ENCODE results near the gene TTC22.
A peak's percentile ranks its signal among the peaks of the same experiment; 100 is the strongest.

The TTC22 gene

GRCh38 chr1:54774820-54775498 lies 26.2 kb downstream of the TTC22 start:
- Histone ChIP-seq H3K9me2 (replicated peaks; ENCODE audit: low read depth, low read length) (no peaks in the 10 kb centered on the region), H3K4me2 (ENCODE audit: low read depth, low read length, poor library complexity, severe bottlenecking) (no peak overlapping the region), H3K4me1 (ENCODE audit: insufficient read depth, low read length, poor library complexity, severe bottlenecking) (no peaks in the 10 kb centered on the region), H3K79me2 (ENCODE audit: insufficient read depth, low read length) (no peaks in the 10 kb centered on the region), H2AFZ (ENCODE audit: low read length) (no peak overlapping the region; the same call in 1 of the 2 replicates), H3K9ac (ENCODE audit: low read depth, low read length, poor library complexity, severe bottlenecking) (no peak overlapping the region), H4K20me1 (ENCODE audit: insufficient read depth, low read length, poor library complexity, severe bottlenecking) (no peaks in the 10 kb centered on the region), H3K27me3 (ENCODE audit: insufficient read depth, low read length, poor library complexity, severe bottlenecking) (no peaks in the 10 kb centered on the region), H3K4me3 (ENCODE audit: low read length, poor library complexity, severe bottlenecking) (no peak overlapping the region), H3K9me3 (ENCODE audit: insufficient read depth, low read depth, low read length) (no peaks in the 10 kb centered on the region), H3K36me3 (ENCODE audit: insufficient read depth, low read length) (no peaks in the 10 kb centered on the region), H3F3A (ENCODE audit: low read depth) (no peaks in the 10 kb centered on the region)
- no peak for TF ChIP-seq EZH2phosphoT487 (IDR thresholded peaks at IDR 0.05; ENCODE audit: borderline replicate concordance)
- TF ChIP-seq, protein P1, sequence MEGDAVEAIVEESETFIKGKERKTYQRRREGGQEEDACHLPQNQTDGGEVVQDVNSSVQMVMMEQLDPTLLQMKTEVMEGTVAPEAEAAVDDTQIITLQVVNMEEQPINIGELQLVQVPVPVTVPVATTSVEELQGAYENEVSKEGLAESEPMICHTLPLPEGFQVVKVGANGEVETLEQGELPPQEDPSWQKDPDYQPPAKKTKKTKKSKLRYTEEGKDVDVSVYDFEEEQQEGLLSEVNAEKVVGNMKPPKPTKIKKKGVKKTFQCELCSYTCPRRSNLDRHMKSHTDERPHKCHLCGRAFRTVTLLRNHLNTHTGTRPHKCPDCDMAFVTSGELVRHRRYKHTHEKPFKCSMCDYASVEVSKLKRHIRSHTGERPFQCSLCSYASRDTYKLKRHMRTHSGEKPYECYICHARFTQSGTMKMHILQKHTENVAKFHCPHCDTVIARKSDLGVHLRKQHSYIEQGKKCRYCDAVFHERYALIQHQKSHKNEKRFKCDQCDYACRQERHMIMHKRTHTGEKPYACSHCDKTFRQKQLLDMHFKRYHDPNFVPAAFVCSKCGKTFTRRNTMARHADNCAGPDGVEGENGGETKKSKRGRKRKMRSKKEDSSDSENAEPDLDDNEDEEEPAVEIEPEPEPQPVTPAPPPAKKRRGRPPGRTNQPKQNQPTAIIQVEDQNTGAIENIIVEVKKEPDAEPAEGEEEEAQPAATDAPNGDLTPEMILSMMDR (conservative IDR thresholded peaks at IDR 0.05; ENCODE audit: low read length), result no peak

DNA sequence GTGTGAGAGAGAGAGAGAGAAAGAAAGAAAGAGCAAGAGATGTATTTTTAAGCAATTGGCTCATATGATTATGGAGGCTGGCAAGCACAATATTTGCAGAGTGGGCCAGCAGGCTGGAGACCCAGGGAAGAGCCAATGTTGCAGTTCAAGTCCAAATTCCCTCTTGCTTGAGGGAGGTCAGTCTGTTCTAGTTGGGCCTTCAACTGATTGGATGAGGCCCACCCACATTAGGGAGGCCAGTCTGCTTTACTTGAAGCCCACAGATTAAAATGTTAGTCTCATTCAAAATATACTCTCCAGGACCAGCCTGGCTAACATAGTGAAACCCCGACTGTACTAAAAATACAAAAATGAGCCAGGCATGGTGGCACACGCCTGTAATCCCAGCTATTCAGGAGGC lies 28.2 kb downstream of the TTC22 start:
- H3K9ac ChIP-seq (ENCODE audit: low read depth, low read length, poor library complexity, severe bottlenecking), result no peak overlapping the region
- no peaks in the 10 kb centered on the region for H3K79me2 ChIP-seq (ENCODE audit: insufficient read depth, low read length)
- no peaks in the 10 kb centered on the region for H3K9me2 ChIP-seq (replicated peaks; ENCODE audit: low read depth, low read length)
- no peaks in the 10 kb centered on the region for H4K20me1 ChIP-seq (ENCODE audit: insufficient read depth, low read length, poor library complexity, severe bottlenecking)
- H2AFZ ChIP-seq (ENCODE audit: low read length), result no peak overlapping the region
- H3K9me3 ChIP-seq (ENCODE audit: insufficient read depth, low read depth, low read length), result no peaks in the 10 kb centered on the region
- H3K4me3 ChIP-seq (ENCODE audit: low read length, poor library complexity, severe bottlenecking), result no peak overlapping the region
- H3K27me3 ChIP-seq (ENCODE audit: insufficient read depth, low read length, poor library complexity, severe bottlenecking), result no peaks in the 10 kb centered on the region
- H3K4me1 ChIP-seq (ENCODE audit: insufficient read depth, low read length, poor library complexity, severe bottlenecking), result no peaks in the 10 kb centered on the region
- no peaks in the 10 kb centered on the region for H3F3A ChIP-seq (ENCODE audit: low read depth)
- no peak overlapping the region for H3K4me2 ChIP-seq (ENCODE audit: low read depth, low read length, poor library complexity, severe bottlenecking)
- no peak for TF ChIP-seq EZH2phosphoT487 (IDR thresholded peaks at IDR 0.05; ENCODE audit: borderline replicate concordance)
- TF ChIP-seq, protein P1 (conservative IDR thresholded peaks at IDR 0.05; ENCODE audit: low read length), result no peak
- no peaks in the 10 kb centered on the region for H3K36me3 ChIP-seq (ENCODE audit: insufficient read depth, low read length)

GRCh38 chr1:54768093-54768492 lies 33.0 kb downstream of the TTC22 start:
- Histone ChIP-seq H3K9me3 (ENCODE audit: insufficient read depth, low read depth, low read length) (no peaks in the 10 kb centered on the region), H3K9me2 (replicated peaks; ENCODE audit: low read depth, low read length) (no peaks in the 10 kb centered on the region), H2AFZ (ENCODE audit: low read length) (no peak overlapping the region), H3K4me1 (ENCODE audit: insufficient read depth, low read length, poor library complexity, severe bottlenecking) (peaks cover 11% of the 10 kb centered on the region), H3K4me2 (ENCODE audit: low read depth, low read length, poor library complexity, severe bottlenecking) (no peak overlapping the region), H3F3A (ENCODE audit: low read depth) (no peaks in the 10 kb centered on the region), H3K9ac (ENCODE audit: low read depth, low read length, poor library complexity, severe bottlenecking) (no peak overlapping the region), H3K36me3 (ENCODE audit: insufficient read depth, low read length) (no peaks in the 10 kb centered on the region), H4K20me1 (ENCODE audit: insufficient read depth, low read length, poor library complexity, severe bottlenecking) (no peaks in the 10 kb centered on the region), H3K4me3 (ENCODE audit: low read length, poor library complexity, severe bottlenecking) (no peak overlapping the region), H3K27me3 (ENCODE audit: insufficient read depth, low read length, poor library complexity, severe bottlenecking) (no peaks in the 10 kb centered on the region), H3K79me2 (ENCODE audit: insufficient read depth, low read length) (peaks cover 12% of the 10 kb centered on the region)
- no peak for TF ChIP-seq EZH2phosphoT487 (IDR thresholded peaks at IDR 0.05; ENCODE audit: borderline replicate concordance)
- TF ChIP-seq, protein P1 (conservative IDR thresholded peaks at IDR 0.05; ENCODE audit: low read length), result peak; percentile 32
